ENCODE results near the gene SLC35B4. TPM values are rescaled to one million over a fixed set of nuclear protein-coding genes. Genes with fewer than 3 reads are reported as not detected.

SLC35B4 gene
- total RNA-seq, 1 donor, result 24.2 TPM

Other genes starting within 250 kb of the SLC35B4 start
- gene LRGUK, start 189.6 kb downstream of the SLC35B4 start, total RNA-seq, result 0.32 and 0.43 TPM in 2 replicates
- gene AKR1B1, start 142.2 kb upstream of the SLC35B4 start, total RNA-seq, result 102 and 542 TPM in 2 replicates
- gene AKR1B10, start 210.6 kb upstream of the SLC35B4 start, total RNA-seq, result under 0.01 and 0.43 TPM in 2 replicates
- not detected in 2 replicates for gene AKR1B15, start 232.2 kb upstream of the SLC35B4 start, total RNA-seq